Measurements from ENCODE around the gene RBM33. TPM values are rescaled to one million over a fixed set of nuclear protein-coding genes. Genes with fewer than 3 reads are reported as not detected.

The RBM33 gene
- total RNA-seq, 1 experiment from 2014 or later, result 61.1 TPM

DNA sequence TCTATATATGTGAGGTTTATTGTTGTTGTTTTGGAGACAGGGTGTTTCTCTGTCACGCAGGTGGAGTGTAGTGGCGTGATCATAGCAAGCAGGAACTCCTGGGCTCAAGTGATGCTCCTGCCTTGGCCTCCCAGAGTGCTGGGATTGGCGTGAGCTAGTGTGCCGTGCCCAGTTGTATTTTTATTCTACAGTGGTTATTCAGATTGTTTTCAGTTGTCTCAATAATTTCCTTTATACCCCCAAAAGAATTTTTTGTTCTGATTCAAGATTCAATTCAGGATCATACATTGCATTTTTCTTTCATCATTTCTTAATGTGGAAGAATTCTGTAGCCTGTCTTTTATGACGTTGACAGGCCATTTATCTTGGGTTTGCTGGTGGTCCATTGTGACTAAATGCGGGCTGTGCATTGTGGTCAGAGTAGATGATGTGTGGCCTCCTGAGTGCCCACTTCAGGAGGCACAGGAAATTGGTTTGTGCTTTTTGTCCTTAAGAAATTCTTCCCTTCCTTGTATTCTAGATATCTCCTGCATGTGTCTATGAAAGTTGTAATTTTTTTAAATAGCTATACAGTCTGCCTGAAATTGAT is 22.9 kb downstream of the RBM33 start:
- Histone ChIP-seq H3K27me3 (ENCODE audit: control insufficient read depth, insufficient read depth, low read length) (no peaks in the 10 kb centered on the region), H3K4me1 (ENCODE audit: control insufficient read depth, insufficient read depth, low read length) (peaks cover 20% of the 10 kb centered on the region), H3K9me3 (ENCODE audit: control insufficient read depth, insufficient read depth, low read depth, low read length) (no peaks in the 10 kb centered on the region), H3K36me3 (ENCODE audit: control insufficient read depth, insufficient read depth, low read length) (no peaks in the 10 kb centered on the region), H3K4me3 (ENCODE audit: low read depth in 2 of 2, low read length in 2 of 2) (no peak overlapping the region), H3K27ac (ENCODE audit: low read length) (no peak overlapping the region)
- ATAC-seq (no peak), DNase-seq (ENCODE audit: low read depth, low spot score) (no peak)
- TF ChIP-seq POLR2AphosphoS5 (IDR thresholded peaks at IDR 0.05; ENCODE audit: low read depth, low read length), result no peak
- TF ChIP-seq, protein P1, sequence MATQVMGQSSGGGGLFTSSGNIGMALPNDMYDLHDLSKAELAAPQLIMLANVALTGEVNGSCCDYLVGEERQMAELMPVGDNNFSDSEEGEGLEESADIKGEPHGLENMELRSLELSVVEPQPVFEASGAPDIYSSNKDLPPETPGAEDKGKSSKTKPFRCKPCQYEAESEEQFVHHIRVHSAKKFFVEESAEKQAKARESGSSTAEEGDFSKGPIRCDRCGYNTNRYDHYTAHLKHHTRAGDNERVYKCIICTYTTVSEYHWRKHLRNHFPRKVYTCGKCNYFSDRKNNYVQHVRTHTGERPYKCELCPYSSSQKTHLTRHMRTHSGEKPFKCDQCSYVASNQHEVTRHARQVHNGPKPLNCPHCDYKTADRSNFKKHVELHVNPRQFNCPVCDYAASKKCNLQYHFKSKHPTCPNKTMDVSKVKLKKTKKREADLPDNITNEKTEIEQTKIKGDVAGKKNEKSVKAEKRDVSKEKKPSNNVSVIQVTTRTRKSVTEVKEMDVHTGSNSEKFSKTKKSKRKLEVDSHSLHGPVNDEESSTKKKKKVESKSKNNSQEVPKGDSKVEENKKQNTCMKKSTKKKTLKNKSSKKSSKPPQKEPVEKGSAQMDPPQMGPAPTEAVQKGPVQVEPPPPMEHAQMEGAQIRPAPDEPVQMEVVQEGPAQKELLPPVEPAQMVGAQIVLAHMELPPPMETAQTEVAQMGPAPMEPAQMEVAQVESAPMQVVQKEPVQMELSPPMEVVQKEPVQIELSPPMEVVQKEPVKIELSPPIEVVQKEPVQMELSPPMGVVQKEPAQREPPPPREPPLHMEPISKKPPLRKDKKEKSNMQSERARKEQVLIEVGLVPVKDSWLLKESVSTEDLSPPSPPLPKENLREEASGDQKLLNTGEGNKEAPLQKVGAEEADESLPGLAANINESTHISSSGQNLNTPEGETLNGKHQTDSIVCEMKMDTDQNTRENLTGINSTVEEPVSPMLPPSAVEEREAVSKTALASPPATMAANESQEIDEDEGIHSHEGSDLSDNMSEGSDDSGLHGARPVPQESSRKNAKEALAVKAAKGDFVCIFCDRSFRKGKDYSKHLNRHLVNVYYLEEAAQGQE (IDR thresholded peaks at IDR 0.05; ENCODE audit: insufficient read depth in 1 of 2, low read depth in 2 of 2, low read length in 1 of 2), result no peak
- TF ChIP-seq SIN3A (IDR thresholded peaks at IDR 0.05; ENCODE audit: borderline replicate concordance, insufficient read depth, low read depth, low read length), result no peak
- TF ChIP-seq, protein P2, sequence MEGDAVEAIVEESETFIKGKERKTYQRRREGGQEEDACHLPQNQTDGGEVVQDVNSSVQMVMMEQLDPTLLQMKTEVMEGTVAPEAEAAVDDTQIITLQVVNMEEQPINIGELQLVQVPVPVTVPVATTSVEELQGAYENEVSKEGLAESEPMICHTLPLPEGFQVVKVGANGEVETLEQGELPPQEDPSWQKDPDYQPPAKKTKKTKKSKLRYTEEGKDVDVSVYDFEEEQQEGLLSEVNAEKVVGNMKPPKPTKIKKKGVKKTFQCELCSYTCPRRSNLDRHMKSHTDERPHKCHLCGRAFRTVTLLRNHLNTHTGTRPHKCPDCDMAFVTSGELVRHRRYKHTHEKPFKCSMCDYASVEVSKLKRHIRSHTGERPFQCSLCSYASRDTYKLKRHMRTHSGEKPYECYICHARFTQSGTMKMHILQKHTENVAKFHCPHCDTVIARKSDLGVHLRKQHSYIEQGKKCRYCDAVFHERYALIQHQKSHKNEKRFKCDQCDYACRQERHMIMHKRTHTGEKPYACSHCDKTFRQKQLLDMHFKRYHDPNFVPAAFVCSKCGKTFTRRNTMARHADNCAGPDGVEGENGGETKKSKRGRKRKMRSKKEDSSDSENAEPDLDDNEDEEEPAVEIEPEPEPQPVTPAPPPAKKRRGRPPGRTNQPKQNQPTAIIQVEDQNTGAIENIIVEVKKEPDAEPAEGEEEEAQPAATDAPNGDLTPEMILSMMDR (IDR thresholded peaks at IDR 0.05), result no peak
- no peak for TF ChIP-seq TCF7L2 (IDR thresholded peaks at IDR 0.05; ENCODE audit: low read depth, low read length)
- POLR2A ChIA-PET, result no interaction called here
- in situ Hi-C loops (cut with HindIII; ENCODE audit: low pct_unique_long_range_greater_than_20kb, low sequenced_read_pairs), result no loop called here
- CTCF ChIA-PET, result no interaction called here
- no TSS peak for BruUV-seq (replicated peaks)
- intact Hi-C loops (cut with micrococcal nuclease; ENCODE audit: unreplicated experiment), result no loop called here

DNA sequence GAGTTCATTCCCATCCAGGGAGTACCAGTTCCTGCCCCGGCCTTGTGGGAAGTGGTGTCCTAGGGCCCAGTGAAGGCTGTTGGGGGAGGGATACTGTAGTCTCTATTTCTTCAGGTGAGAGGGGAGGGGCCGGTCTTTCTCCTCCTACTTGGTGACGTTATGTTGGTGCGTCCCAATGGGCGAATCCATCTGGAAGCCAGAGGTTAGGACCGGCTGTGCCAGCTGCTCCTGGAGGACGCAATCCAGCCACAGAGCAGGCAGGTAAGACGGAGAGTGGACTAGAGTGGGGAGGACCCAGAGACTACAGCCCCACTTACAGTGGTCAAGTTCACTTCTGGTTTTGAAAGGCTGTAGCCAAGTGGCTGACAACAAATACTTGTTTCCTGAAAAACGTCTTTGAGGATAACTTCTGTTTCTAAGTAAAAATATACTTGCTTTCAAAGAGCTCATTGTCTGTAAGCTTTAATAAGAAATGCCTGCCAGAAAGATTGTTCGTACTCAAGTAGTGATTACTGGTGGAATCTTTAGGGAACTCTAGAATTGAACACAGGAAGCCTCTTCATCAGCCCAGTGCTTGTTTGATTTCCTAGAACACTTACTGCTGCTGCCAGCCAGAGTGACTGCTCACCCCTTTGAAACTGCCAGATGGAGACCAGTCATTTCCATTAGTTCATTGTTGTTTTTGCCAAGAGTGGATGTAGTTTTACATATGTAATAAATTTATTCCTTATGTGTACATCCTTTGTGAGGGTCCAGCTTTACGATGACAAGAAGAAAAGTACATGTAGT is 25.4 kb downstream of the RBM33 start:
- ChIA-PET CTCF (interaction anchor here (0.6 kb wide), 1 partner anchor 115 kb away, joined by 4 read pairs; no protein-coding TSS in a partner anchor), POLR2A (interaction anchor here (0.6 kb wide), 1 partner anchor 140 kb away, joined by 6 read pairs; no protein-coding TSS in a partner anchor)
- BruUV-seq (replicated peaks), result no TSS peak
- TF ChIP-seq SIN3A (IDR thresholded peaks at IDR 0.05; ENCODE audit: borderline replicate concordance, insufficient read depth, low read depth, low read length) (no peak), TCF7L2 (IDR thresholded peaks at IDR 0.05; ENCODE audit: low read depth, low read length) (no peak), POLR2AphosphoS5 (IDR thresholded peaks at IDR 0.05; ENCODE audit: low read depth, low read length) (no peak)
- TF ChIP-seq, protein P1 (IDR thresholded peaks at IDR 0.05; ENCODE audit: insufficient read depth in 1 of 2, low read depth in 2 of 2, low read length in 1 of 2), result no peak
- TF ChIP-seq, protein P2 (IDR thresholded peaks at IDR 0.05), result no peak
- intact Hi-C loops (cut with micrococcal nuclease; ENCODE audit: unreplicated experiment) (no loop called here), in situ Hi-C loops (cut with HindIII; ENCODE audit: low pct_unique_long_range_greater_than_20kb, low sequenced_read_pairs) (no loop called here)
- Histone ChIP-seq H3K36me3 (ENCODE audit: control insufficient read depth, insufficient read depth, low read length) (no peaks in the 10 kb centered on the region), H3K9me3 (ENCODE audit: control insufficient read depth, insufficient read depth, low read depth, low read length) (no peaks in the 10 kb centered on the region), H3K4me3 (ENCODE audit: low read depth in 2 of 2, low read length in 2 of 2) (no peak overlapping the region), H3K27ac (ENCODE audit: low read length) (no peak overlapping the region), H3K4me1 (ENCODE audit: control insufficient read depth, insufficient read depth, low read length) (peaks cover 17% of the 10 kb centered on the region), H3K27me3 (ENCODE audit: control insufficient read depth, insufficient read depth, low read length) (no peaks in the 10 kb centered on the region)
- no peak for ATAC-seq
- no peak for DNase-seq (ENCODE audit: low read depth, low spot score)
